Panc1 (cell line): Measurements from ENCODE around the gene ROBO1. TPM values are rescaled to one million over a fixed set of nuclear protein-coding genes. Genes with fewer than 3 reads are reported as not detected.
"Not testable (repeated sequence)": the region's sequence is repeated elsewhere in the genome, so short reads cannot be mapped to it uniquely, and the experiment has no call there.

Experiments
- ATAC-seq: fragments of 200-7000 bp; cut with Tn5 transposase; 2 replicates; pipeline ENCODE4 v1.9.1; 2020; ENCODE audit warnings: mild to moderate bottlenecking, moderate library complexity
- BruUV-seq: library from RNA; stranded (reverse); fragments of 400-500 nt; replicated peaks from 2 replicates; lab custom pipeline; 2021; lab: Mats Ljungman, UMichigan
- CTCF ChIA-PET: fragments of 300-600 bp; sonication (Branson Sonifier 250); formaldehyde crosslinking; loops from one replicate; lab custom pipeline; 2022; ENCODE audit warnings: antibody characterized with exemption; lab: Charles Lee
- POLR2A ChIA-PET: fragments of 300-600 bp; sonication (Branson Sonifier 250); formaldehyde crosslinking; loops from one replicate; lab custom pipeline; 2022; ENCODE audit warnings: antibody characterized with exemption; lab: Charles Lee
- DNase-seq: peaks from one replicate; pipeline ENCODE4 v3.0.0-alpha.2; 2010; ENCODE audit warnings: low read depth, low spot score
- H3K27ac ChIP-seq: 2 replicates; pipeline ENCODE4 v1.5.1; 2011; ENCODE audit warnings: mild to moderate bottlenecking, low read length, inconsistent platforms
- H3K27me3 ChIP-seq: fragments of 200-500 bp; sonication (Bioruptor generic); 2 replicates; pipeline ENCODE4 v1.6.0; 2014; ENCODE audit warnings: low read length, inconsistent platforms; ENCODE audit not compliant: control insufficient read depth, insufficient read depth
- H3K36me3 ChIP-seq: fragments of 200-500 bp; sonication (Bioruptor generic); 2 replicates; pipeline ENCODE4 v1.5.1; 2014; ENCODE audit warnings: inconsistent platforms, mild to moderate bottlenecking, low read length, moderate library complexity; ENCODE audit not compliant: control insufficient read depth, insufficient read depth
- H3K4me1 ChIP-seq: 2 replicates; pipeline ENCODE4 v1.5.1; 2011; ENCODE audit warnings: inconsistent platforms, mild to moderate bottlenecking, low read length, moderate library complexity; ENCODE audit not compliant: control insufficient read depth, insufficient read depth
- H3K4me3 ChIP-seq, 2 experiments: 2 replicates each; pipeline ENCODE4 v1.5.1; 2011 to 2012; ENCODE audit warnings: low read depth in 2 of 2, low read length in 2 of 2, mild to moderate bottlenecking in 2 of 2, inconsistent platforms in 1 of 2, moderate library complexity in 1 of 2
- H3K9me3 ChIP-seq: fragments of 200-500 bp; sonication (Bioruptor generic); 2 replicates; pipeline ENCODE4 v1.5.1; 2014; ENCODE audit warnings: low read depth, mild to moderate bottlenecking, inconsistent platforms, low read length, moderate library complexity; ENCODE audit not compliant: control insufficient read depth, insufficient read depth
- POLR2AphosphoS5 ChIP-seq: IDR thresholded peaks from 2 replicates; pipeline ENCODE4 v1.6.1; 2012; ENCODE audit warnings: mild to moderate bottlenecking, low read depth, low read length, moderate library complexity
- SIN3A ChIP-seq: IDR thresholded peaks from 2 replicates; pipeline ENCODE4 v1.6.1; 2012; ENCODE audit warnings: low read depth, mild to moderate bottlenecking, low read length, moderate library complexity, borderline replicate concordance; ENCODE audit not compliant: insufficient read depth
- TCF7L2 ChIP-seq: IDR thresholded peaks from 2 replicates; pipeline ENCODE4 v1.6.1; 2011; ENCODE audit warnings: mild to moderate bottlenecking, low read depth, low read length, inconsistent platforms
- in situ Hi-C: cut with HindIII; loops from 2 replicates; pipeline ENCODE4 v1.10.0; 2016; ENCODE audit warnings: low sequenced_read_pairs, low pct_unique_long_range_greater_than_20kb
- intact Hi-C: fragments of 100-400 bp; cut with micrococcal nuclease; formaldehyde crosslinking; loops from one replicate; pipeline ENCODE4 v1.10.0; 2022; ENCODE audit not compliant: unreplicated experiment
- total RNA-seq: library from RNA; stranded (reverse); gene quantifications from one replicate; pipeline ENCODE4 v1.2.1, GENCODE V29; 2021; ENCODE audit not compliant: unreplicated experiment
- TF ChIP-seq, protein P1 (sequence below): fragments of 450-650 bp; IDR thresholded peaks from 2 replicates; pipeline ENCODE4 v1.5.1; 2017; ENCODE audit warnings: mild to moderate bottlenecking
- TF ChIP-seq, protein P2 (sequence below), 2 experiments: IDR thresholded peaks; 2 replicates each; pipeline ENCODE4 v1.6.1; 2011 to 2012; ENCODE audit warnings: low read depth in 2 of 2, control low read depth in 1 of 2, low read length in 1 of 2, mild to moderate bottlenecking in 1 of 2, moderate library complexity in 1 of 2; ENCODE audit not compliant: insufficient read depth in 1 of 2

ROBO1 gene
- total RNA-seq, 1 experiment from 2014 or later = 61.6 TPM

DNA sequence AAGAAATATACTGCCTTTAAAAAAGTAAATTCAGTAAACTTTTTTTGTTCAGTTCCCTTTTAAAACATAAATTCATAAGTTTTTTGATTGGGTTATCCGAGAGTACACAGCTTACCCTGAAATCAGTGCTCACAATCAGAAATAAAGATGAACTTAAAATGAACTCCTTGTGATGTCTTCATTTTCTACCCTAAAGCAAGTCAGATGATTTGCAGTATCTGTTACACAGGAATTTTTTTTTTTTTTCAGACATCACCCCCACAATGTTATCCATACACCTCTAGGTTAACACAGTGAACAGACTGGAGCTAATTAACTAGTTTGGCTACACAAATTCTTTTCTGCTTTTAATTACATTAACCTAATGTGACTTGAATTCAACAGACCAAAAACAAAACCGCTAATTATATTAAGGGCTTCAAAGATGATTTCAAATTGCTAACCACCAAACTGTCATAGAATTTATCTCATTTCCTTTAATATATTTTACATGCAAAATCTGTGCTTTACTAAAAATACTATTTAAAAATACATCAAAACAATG is 1042.0 kb downstream of the ROBO1 start:
- in situ Hi-C loops (no loop called here), intact Hi-C loops (no loop called here)
- TF ChIP-seq, protein P1, sequence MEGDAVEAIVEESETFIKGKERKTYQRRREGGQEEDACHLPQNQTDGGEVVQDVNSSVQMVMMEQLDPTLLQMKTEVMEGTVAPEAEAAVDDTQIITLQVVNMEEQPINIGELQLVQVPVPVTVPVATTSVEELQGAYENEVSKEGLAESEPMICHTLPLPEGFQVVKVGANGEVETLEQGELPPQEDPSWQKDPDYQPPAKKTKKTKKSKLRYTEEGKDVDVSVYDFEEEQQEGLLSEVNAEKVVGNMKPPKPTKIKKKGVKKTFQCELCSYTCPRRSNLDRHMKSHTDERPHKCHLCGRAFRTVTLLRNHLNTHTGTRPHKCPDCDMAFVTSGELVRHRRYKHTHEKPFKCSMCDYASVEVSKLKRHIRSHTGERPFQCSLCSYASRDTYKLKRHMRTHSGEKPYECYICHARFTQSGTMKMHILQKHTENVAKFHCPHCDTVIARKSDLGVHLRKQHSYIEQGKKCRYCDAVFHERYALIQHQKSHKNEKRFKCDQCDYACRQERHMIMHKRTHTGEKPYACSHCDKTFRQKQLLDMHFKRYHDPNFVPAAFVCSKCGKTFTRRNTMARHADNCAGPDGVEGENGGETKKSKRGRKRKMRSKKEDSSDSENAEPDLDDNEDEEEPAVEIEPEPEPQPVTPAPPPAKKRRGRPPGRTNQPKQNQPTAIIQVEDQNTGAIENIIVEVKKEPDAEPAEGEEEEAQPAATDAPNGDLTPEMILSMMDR = no peak
- no peak for TF ChIP-seq POLR2AphosphoS5
- TF ChIP-seq SIN3A = no peak
- TF ChIP-seq TCF7L2 = no peak
- TF ChIP-seq, protein P2, sequence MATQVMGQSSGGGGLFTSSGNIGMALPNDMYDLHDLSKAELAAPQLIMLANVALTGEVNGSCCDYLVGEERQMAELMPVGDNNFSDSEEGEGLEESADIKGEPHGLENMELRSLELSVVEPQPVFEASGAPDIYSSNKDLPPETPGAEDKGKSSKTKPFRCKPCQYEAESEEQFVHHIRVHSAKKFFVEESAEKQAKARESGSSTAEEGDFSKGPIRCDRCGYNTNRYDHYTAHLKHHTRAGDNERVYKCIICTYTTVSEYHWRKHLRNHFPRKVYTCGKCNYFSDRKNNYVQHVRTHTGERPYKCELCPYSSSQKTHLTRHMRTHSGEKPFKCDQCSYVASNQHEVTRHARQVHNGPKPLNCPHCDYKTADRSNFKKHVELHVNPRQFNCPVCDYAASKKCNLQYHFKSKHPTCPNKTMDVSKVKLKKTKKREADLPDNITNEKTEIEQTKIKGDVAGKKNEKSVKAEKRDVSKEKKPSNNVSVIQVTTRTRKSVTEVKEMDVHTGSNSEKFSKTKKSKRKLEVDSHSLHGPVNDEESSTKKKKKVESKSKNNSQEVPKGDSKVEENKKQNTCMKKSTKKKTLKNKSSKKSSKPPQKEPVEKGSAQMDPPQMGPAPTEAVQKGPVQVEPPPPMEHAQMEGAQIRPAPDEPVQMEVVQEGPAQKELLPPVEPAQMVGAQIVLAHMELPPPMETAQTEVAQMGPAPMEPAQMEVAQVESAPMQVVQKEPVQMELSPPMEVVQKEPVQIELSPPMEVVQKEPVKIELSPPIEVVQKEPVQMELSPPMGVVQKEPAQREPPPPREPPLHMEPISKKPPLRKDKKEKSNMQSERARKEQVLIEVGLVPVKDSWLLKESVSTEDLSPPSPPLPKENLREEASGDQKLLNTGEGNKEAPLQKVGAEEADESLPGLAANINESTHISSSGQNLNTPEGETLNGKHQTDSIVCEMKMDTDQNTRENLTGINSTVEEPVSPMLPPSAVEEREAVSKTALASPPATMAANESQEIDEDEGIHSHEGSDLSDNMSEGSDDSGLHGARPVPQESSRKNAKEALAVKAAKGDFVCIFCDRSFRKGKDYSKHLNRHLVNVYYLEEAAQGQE (IDR thresholded peaks at IDR 0.05; ENCODE audit: insufficient read depth in 1 of 2, low read depth in 2 of 2, low read length in 1 of 2) = no peak
- no peaks in the 10 kb centered on the region for H3K36me3 ChIP-seq
- ChIA-PET POLR2A (no interaction called here), CTCF (no interaction called here)
- H3K9me3 ChIP-seq = no peaks in the 10 kb centered on the region
- no peaks in the 10 kb centered on the region for H3K27me3 ChIP-seq
- no peaks in the 10 kb centered on the region; the same call in 1 of the 2 replicates for H3K4me1 ChIP-seq
- no peak for ATAC-seq
- no peak for DNase-seq
- BruUV-seq = no TSS peak
- H3K27ac ChIP-seq = no peak overlapping the region
- no peak overlapping the region for H3K4me3 ChIP-seq

DNA sequence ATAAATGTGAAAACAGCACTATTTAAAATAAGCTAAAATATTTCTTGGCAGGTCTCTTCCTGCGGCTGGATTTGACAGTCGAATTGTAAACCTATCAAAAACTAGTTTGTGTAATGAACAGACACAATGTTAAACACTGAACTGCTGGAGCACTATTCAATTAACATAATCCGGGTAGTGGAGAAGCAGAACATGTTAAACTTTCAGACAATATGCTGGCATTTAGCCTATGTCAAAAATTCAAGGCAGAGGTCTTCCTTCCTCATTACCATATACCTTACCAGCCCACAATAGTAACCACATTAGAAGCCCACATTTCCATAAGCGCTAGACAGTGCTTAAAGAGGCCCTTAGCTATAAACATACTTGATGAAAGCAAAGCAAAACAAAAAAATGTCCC is 1042.9 kb downstream of the ROBO1 start:
- POLR2A ChIA-PET = no interaction called here
- Histone ChIP-seq H3K27me3 (no peaks in the 10 kb centered on the region), H3K27ac (no peak overlapping the region), H3K36me3 (no peaks in the 10 kb centered on the region), H3K9me3 (no peaks in the 10 kb centered on the region), H3K4me1 (no peaks in the 10 kb centered on the region; the same call in 1 of the 2 replicates), H3K4me3 (no peak overlapping the region)
- TF ChIP-seq SIN3A (no peak), POLR2AphosphoS5 (no peak), TCF7L2 (no peak)
- TF ChIP-seq, protein P1 = no peak
- TF ChIP-seq, protein P2 (IDR thresholded peaks at IDR 0.05; ENCODE audit: insufficient read depth in 1 of 2, low read depth in 2 of 2, low read length in 1 of 2) = no peak
- in situ Hi-C loops (no loop called here), intact Hi-C loops (no loop called here)
- CTCF ChIA-PET = no interaction called here
- ATAC-seq = no peak
- BruUV-seq = no TSS peak
- DNase-seq = no peak

DNA sequence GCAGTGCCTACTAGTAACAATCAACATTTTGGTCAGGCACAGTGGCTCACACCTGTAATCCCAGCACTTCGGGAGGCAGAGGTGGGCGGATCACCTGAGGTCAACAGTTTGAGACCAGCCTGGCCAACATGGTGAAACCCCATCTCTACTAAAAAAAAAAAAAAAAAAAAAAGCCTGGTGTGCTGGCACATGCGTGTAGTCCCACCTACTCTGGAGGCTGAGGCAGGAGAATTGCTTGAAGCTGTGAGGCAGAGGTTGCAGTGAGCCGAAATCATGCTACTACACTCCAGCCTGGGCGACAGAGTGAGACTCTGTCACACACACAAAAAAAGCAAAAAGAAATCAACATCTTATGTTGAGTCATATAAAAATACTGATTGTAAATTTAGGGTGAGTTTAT is 1043.4 kb downstream of the ROBO1 start:
- BruUV-seq, POLR2A ChIA-PET, H3K9me3 ChIP-seq, in situ Hi-C loops, intact Hi-C loops, DNase-seq, H3K4me1 ChIP-seq, H3K4me3 ChIP-seq, CTCF ChIA-PET, ATAC-seq, H3K36me3 ChIP-seq, H3K27ac ChIP-seq, H3K27me3 ChIP-seq: not testable (repeated sequence)
